Upper lobe of left lung (tissue), 4 donors: ENCODE measurements around the gene SLC6A4.

Source experiments
- CTCF ChIP-seq, 6 experiments: fragments of 450-650 bp in 4 of 6; fragments of 200-600 bp in 2 of 6; sonication (generic) in 2 of 6; IDR thresholded peaks; one replicate each; pipeline ENCODE4 v1.5.1; 2016 to 2019; ENCODE audit warnings: antibody characterized with exemption in 6 of 6
- EP300 ChIP-seq, 4 donors: sonication (generic); formaldehyde crosslinking; IDR thresholded peaks; one replicate each; pipeline ENCODE4 v1.5.1; 2017; ENCODE audit warnings: antibody characterized with exemption in 4 of 4, control low read depth in 2 of 4
- POLR2A ChIP-seq, 4 donors: fragments of 450-650 bp; IDR thresholded peaks; one replicate each; pipeline ENCODE4 v1.5.1; 2016 to 2017; ENCODE audit warnings: antibody characterized with exemption in 4 of 4, mild to moderate bottlenecking in 2 of 4
- POLR2AphosphoS5 ChIP-seq, 2 donors: sonication (generic); formaldehyde crosslinking; IDR thresholded peaks; one replicate each; pipeline ENCODE4 v1.5.1; 2017; ENCODE audit warnings: antibody characterized with exemption in 2 of 2

- TF ChIP-seq CTCF (IDR thresholded peaks at IDR 0.05) (no peak), POLR2A (IDR thresholded peaks at IDR 0.05) (no peak), EP300 (IDR thresholded peaks at IDR 0.05) (no peak), POLR2AphosphoS5 (IDR thresholded peaks at IDR 0.05) (no peak)
These were observed 47.9 kb downstream of the SLC6A4 start for GRCh38 chr17:30187573-30187972.
